NCI-H2107 treated with DMSO at 0.1 percent for 48 hours (cell line): ENCODE measurements around the gene SNIP1.
"Not testable (repeated sequence)": the region's sequence is repeated elsewhere in the genome, so short reads cannot be mapped to it uniquely, and the experiment has no call there.

ENCODE experiments used
- DNase-seq: peaks from one replicate; lab custom pipeline; 2025; ENCODE audit not compliant: unreplicated experiment; lab: John Stamatoyannopoulos, UW

SNIP1 gene

GRCh38 chr1:37514350-37515184 is 39.5 kb downstream of the SNIP1 start, which contains the start of gene MEAF6:
Gene MEAF6 (minus strand): TSS chr1:37514766. CDS start chr1:37514746, 20 bp downstream.
- DNase-seq, result peak; percentile 70

- peak; percentile 19 for DNase-seq
These were observed 40.2 kb downstream of the SNIP1 start for GRCh38 chr1:37513795-37514349.

- DNase-seq, result peak; percentile 62
These were observed 44.9 kb downstream of the SNIP1 start for GRCh38 chr1:37509181-37509580.

- DNase-seq, result no peak
These were observed 47.4 kb downstream of the SNIP1 start for GRCh38 chr1:37506740-37507139.

- not testable (repeated sequence) for DNase-seq
These were observed 51.3 kb downstream of the SNIP1 start for GRCh38 chr1:37502791-37503190.

GRCh38 chr1:37502104-37502503 is 52.0 kb downstream of the SNIP1 start:
- DNase-seq, result no peak

GRCh38 chr1:37501661-37502060 is 52.4 kb downstream of the SNIP1 start:
- DNase-seq, result no peak

- DNase-seq, result no peak
These were observed 55.0 kb downstream of the SNIP1 start for GRCh38 chr1:37498872-37499617.

GRCh38 chr1:37497832-37498231 is 56.3 kb downstream of the SNIP1 start:
- DNase-seq, result peak; percentile 93

GRCh38 chr1:37495875-37496274 is 58.2 kb downstream of the SNIP1 start:
- DNase-seq, result no peak

GRCh38 chr1:37493336-37494098 is 60.6 kb downstream of the SNIP1 start:
- no peak for DNase-seq

GRCh38 chr1:37487619-37487984 is 66.5 kb downstream of the SNIP1 start:
- DNase-seq, result no peak

- DNase-seq, result peak; percentile 49
These were observed 67.1 kb downstream of the SNIP1 start for GRCh38 chr1:37486680-37487618.

- DNase-seq, result no peak
These were observed 68.0 kb downstream of the SNIP1 start for GRCh38 chr1:37485902-37486679.
